HFFc6 (cell line): Measurements from ENCODE around the gene NTN1. TPM values are rescaled to one million over a fixed set of nuclear protein-coding genes. Genes with fewer than 3 reads are reported as not detected.

ENCODE experiments used
- DNase-seq: peaks from one replicate; pipeline ENCODE4 v3.0.0-alpha.2; 2018
- H3K27ac Mint-ChIP-seq: 2 replicates; pipeline ENCODE4 v1.8.0; 2020; ENCODE audit warnings: mild to moderate bottlenecking, mixed read lengths
- H3K27me3 Mint-ChIP-seq: 2 replicates; pipeline ENCODE4 v1.8.0; 2021; ENCODE audit warnings: mild to moderate bottlenecking, moderate library complexity, mixed read lengths; ENCODE audit not compliant: insufficient read depth
- H3K36me3 Mint-ChIP-seq: 2 replicates; pipeline ENCODE4 v1.8.0; 2021; ENCODE audit warnings: low read depth, mixed read lengths
- H3K4me1 Mint-ChIP-seq: 2 replicates; pipeline ENCODE4 v1.8.0; 2020; ENCODE audit warnings: low read depth, mixed read lengths
- H3K4me3 Mint-ChIP-seq: 2 replicates; pipeline ENCODE4 v1.8.0; 2020; ENCODE audit warnings: mild to moderate bottlenecking, moderate library complexity, mixed read lengths
- H3K9me3 Mint-ChIP-seq: 2 replicates; pipeline ENCODE4 v1.8.0; 2020; ENCODE audit warnings: mild to moderate bottlenecking, mixed read lengths
- total RNA-seq, 6 experiments: library from RNA; stranded (reverse); fragmentation: NEBNext Ultra II Directional; extraction: Animal tissue kit (Norgen Biotek cat#: 25700); gene quantifications; 2 replicates in 1 of 6; 3 replicates in 5 of 6; pipeline ENCODE4 v1.2.3, GENCODE V29; 2021
- TF ChIP-seq, protein P1 (sequence below): fragments of 200-600 bp; sonication (generic); IDR thresholded peaks from 2 replicates; pipeline ENCODE4 v1.5.0; 2021; ENCODE audit warnings: antibody characterized with exemption, mild to moderate bottlenecking

NTN1 gene
- total RNA-seq, 6 experiments from 2014 or later: not detected

DNA sequence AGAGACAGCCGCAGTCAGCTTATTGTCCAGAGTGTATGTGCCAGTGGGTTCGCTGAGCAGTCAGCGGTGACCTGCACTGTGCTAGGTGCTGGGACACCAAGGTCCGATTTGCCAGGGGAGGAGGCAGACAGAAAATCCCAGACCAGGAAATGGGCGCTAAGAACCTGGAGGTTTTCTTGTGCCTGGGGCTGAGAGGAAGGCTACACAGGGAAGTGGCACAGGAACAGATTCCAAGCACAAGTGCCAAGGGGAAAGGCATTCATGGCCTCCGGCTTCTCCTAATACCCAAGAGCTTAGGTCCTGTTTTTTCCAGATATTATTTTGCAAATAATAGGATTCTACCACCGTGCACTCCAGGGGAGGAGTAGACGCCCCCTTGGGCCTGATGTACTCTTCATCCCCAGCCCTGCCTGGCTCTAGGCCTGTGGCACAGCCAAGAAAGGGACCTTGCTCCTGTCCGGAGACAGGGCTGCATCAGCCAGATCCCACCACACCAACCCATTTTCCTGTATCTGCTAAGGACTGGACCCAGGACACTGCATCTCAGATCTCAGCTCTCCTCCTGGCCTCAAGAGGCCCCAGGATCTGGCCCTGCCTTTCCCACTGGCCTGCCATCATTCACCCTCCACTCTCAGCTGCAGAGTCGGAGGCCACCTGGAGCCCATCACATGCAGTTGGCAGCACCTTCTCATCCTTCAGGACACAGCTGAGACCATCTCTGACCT is 187.2 kb downstream of the NTN1 start:
- no peak for DNase-seq
- H3K36me3 Mint-ChIP-seq: no peaks in the 10 kb centered on the region
- TF ChIP-seq, protein P1, sequence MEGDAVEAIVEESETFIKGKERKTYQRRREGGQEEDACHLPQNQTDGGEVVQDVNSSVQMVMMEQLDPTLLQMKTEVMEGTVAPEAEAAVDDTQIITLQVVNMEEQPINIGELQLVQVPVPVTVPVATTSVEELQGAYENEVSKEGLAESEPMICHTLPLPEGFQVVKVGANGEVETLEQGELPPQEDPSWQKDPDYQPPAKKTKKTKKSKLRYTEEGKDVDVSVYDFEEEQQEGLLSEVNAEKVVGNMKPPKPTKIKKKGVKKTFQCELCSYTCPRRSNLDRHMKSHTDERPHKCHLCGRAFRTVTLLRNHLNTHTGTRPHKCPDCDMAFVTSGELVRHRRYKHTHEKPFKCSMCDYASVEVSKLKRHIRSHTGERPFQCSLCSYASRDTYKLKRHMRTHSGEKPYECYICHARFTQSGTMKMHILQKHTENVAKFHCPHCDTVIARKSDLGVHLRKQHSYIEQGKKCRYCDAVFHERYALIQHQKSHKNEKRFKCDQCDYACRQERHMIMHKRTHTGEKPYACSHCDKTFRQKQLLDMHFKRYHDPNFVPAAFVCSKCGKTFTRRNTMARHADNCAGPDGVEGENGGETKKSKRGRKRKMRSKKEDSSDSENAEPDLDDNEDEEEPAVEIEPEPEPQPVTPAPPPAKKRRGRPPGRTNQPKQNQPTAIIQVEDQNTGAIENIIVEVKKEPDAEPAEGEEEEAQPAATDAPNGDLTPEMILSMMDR: no peak
- H3K9me3 Mint-ChIP-seq: peaks cover 28% of the 10 kb centered on the region
- peaks cover 9% of the 10 kb centered on the region for H3K27me3 Mint-ChIP-seq
- H3K4me3 Mint-ChIP-seq: no peak overlapping the region
- no peak overlapping the region for H3K27ac Mint-ChIP-seq
- peaks cover 8% of the 10 kb centered on the region for H3K4me1 Mint-ChIP-seq

DNA sequence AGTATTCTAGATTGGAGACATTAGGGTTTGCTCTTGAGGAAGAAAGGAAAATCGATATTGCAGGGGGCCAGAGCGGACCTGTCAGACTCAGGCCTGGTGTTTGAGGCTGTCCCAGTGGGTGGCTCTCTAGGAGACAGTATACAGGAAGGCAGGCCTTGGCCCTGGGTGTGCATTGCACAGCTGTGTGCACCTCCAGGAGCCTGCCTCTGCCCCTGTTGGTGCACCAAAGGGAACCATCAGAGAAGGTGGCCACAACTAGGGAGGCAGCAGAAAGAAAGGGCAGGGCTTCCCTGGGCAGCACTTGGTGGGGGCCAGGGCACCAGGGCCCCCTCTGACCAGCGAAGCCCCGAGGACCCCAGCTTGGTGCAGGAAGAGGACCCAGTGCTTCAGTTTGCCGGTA is 188.0 kb downstream of the NTN1 start:
- Mint-ChIP-seq H3K27me3 (peaks cover 9% of the 10 kb centered on the region), H3K27ac (no peak overlapping the region), H3K9me3 (peaks cover 21% of the 10 kb centered on the region), H3K36me3 (no peaks in the 10 kb centered on the region), H3K4me1 (peaks cover 8% of the 10 kb centered on the region), H3K4me3 (no peak overlapping the region)
- TF ChIP-seq, protein P1: no peak
- no peak for DNase-seq

DNA sequence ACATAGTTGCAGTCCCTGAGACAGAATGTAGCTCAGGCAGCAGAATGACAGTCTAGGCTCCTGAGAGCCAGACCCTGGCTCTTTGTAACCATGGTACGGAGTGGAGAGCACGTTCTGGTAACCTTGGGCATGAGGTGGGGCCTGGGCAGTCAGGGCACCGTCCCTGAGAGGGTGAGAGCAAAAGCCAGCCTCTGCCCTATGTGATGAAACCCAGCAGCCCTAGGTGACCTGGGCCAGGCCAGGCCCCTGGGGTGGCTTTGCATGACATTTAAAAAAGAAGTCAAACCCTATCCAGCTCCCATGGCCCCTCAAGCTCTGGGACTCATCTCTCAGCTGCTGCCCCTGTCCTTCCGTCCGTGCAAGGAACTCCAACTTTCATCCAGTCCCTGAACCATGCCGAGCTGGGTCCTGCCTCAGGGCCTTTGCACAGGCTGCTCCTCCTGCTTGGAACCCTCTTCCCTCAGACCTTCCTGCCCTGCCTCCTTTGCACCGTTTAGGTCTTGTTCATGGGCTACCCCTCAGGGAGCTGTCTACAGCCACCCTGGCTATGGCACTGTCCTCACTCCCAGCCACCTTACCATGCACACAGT is 188.6 kb downstream of the NTN1 start:
- peaks cover 8% of the 10 kb centered on the region for H3K4me1 Mint-ChIP-seq

DNA sequence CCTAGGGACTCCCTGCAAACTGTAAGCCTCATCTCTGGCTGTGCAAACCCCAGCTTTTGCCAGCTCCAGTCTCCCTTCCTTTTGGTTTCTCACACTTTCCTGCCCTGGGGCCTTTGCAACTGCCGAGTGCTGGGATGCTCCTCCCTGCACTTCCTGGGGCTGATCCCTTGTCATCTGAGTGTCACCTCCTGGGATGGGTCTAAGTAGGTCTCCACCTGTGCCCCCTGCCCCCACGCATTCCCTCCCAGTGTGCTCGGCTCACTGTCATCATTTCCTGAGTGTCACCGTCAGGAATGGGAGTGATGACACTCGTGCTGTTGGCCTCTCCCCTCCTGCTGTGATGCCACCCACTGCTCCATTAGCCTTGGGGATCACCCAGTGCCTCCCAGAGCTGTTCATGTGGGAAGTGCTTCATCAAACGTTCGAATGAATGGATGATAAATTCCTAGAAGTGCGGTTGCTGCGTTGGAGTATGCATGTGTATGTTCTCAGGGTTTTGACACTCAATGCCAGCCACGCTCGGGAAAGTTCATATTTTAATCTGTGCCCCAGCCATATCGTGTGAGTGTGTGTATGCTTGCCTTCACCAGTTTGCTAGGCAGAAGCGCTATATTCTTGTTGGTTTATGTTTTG is 189.9 kb downstream of the NTN1 start:
- Mint-ChIP-seq H3K27me3 (peaks cover 7% of the 10 kb centered on the region), H3K4me3 (no peak overlapping the region), H3K36me3 (peaks cover 8% of the 10 kb centered on the region; the same call in 1 of the 2 replicates), H3K4me1 (peaks cover 8% of the 10 kb centered on the region), H3K9me3 (peaks cover 30% of the 10 kb centered on the region), H3K27ac (no peak overlapping the region)
- TF ChIP-seq, protein P1: no peak
- no peak for DNase-seq

More for the DNA sequence above, 188.6 kb downstream of the NTN1 start:
- H3K36me3 Mint-ChIP-seq: no peaks in the 10 kb centered on the region
- H3K27ac Mint-ChIP-seq: no peak overlapping the region
- peaks cover 9% of the 10 kb centered on the region for H3K27me3 Mint-ChIP-seq
- TF ChIP-seq, protein P1: no peak
- peaks cover 19% of the 10 kb centered on the region for H3K9me3 Mint-ChIP-seq
- no peak overlapping the region for H3K4me3 Mint-ChIP-seq
- no peak for DNase-seq

DNA sequence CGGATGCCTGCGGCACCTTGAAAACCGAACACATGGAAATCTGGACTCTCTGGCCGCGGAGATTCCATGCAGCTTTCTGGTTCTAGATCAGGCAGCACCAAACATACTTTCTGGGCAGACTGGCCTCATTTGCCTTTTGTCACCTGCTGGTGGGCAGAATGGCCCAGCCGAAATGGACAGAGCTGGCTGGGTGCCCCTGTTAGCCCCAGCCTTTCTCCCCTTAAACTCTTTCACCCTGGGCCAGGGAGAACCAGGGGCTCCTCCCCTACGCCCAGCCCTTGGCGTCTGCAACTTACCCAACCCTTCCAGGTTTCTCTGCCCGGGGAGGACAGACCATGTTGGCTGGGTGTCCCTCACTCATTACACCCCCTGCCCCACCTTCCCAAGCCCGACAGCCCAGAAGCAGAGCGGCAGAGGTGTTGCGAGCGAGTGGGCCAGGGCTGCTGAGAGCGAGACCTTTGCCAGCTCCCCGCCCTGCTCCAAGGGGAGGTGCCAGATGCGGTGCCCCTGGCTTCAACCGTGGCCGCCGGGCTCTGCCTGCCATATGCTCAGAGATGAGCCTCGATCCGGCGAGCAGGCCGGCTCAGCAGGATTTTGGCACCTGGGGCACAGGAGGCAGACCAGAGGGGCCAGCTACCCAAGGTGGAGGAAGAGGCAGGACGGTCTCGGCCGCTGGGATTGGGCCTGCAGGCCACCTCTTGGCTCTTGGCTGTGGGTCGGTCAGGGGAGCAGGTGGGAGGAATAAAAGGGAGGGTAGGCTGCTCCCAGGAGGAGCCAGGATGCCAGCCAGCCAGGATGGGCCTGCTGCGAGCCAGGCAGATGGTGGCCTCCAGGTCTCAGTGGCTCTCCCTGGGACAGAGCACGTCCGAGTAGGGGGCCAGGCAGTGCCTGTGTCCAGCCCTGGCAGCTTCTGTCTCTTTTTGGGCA is 191.3 kb downstream of the NTN1 start:
- H3K36me3 Mint-ChIP-seq: peaks cover 9% of the 10 kb centered on the region; the same call in 1 of the 2 replicates
- H3K27me3 Mint-ChIP-seq: peaks cover 5% of the 10 kb centered on the region
- TF ChIP-seq, protein P1: no peak
- H3K9me3 Mint-ChIP-seq: peaks cover 44% of the 10 kb centered on the region
- no peak for DNase-seq
- no peaks in the 10 kb centered on the region for H3K4me1 Mint-ChIP-seq
- H3K4me3 Mint-ChIP-seq: no peak overlapping the region
- no peak overlapping the region for H3K27ac Mint-ChIP-seq
